GM19455 (cell line): ENCODE measurements around the gene FGG.
"Not testable (repeated sequence)": the region's sequence is repeated elsewhere in the genome, so short reads cannot be mapped to it uniquely, and the experiment has no call there.

ENCODE experiments used
- ATAC-seq: cut with Tn5 transposase; IDR thresholded peaks from one replicate; pipeline ENCODE4 v1.9.1; 2021; ENCODE audit not compliant: unreplicated experiment

Gene FGG

GRCh38 chr4:154614306-154614705 is 1.9 kb upstream of the FGG start:
- no peak for ATAC-seq

DNA sequence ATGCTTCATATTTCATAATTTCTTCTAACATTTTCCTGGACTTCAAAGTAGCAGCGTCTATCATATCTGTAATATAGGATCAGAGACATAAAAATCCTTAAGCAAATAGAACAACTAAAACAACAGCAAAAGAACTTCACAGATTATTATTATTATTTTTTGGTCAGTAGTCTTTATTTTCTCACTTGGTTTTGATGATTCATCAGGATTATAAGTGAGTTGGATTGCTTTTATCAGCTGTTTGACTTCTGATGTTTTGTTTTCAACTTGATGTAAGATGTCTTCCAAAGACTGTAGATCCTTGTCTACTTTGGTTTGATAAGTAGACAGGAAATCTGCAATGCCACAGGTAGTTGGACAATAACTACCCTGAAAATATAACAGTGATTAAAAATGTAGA is 623 bp downstream of the FGG start:
- ATAC-seq, result no peak

DNA sequence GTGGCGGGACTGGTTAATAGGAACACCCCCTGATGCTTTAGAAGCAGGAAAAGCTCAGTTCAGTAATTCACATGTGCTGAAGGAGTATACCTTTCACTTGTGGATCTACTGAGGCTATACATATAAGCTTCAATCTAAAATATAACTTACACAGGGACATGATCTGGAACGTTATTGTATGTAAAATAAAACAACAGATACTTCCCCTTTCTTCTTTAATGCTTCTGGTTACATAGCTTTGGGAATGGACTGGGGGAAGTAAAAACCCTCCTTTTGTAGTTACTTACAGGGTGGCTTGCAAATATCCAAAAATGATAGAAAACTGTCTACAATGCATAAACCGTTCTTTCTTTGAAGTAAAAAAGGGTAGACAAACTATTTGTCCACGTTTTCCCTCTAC is 1.9 kb downstream of the FGG start:
- no peak for ATAC-seq

GRCh38 chr4:154609532-154609931 is 2.9 kb downstream of the FGG start:
- no peak for ATAC-seq

DNA sequence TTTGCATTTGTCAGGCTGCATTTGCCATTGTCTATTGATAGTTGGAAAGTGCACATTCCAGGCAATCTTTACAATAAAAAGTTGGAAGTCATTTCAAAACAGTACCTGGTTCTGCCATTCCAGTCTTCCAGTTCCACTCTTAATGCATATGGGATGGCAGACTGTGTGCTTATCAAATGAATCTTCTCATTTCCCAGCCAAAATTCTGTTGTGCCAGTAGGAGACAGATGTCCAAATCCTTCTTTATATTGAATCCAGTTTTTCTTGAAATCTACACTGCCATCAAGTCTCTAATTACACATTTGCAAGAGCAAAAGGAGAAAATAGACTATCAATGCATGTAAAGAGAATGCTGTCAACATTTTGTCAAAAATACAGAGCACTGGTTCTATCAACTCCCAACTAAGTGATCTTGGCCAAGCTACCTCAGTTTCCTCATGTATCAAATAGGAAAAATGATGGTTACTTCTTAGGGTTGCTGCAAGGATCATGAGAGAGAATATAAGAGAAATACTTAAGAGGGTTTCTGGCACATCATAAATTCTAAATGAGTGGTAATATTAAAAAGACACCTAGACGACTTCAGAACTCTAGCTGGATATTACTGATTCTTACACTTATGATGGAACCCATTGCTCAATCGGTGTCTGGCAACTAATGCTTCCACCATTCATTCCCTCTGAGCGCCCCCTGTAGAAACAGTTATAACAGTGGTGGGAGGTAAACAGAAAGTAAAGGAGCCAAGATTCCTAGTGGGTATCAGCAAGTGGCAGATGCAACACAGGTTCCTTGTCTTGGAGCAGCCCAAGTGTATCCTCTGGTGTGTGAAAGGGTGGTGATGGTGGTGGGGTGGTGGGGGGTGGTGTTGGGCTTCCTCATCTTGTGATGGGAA is 3.8 kb downstream of the FGG start:
- ATAC-seq, result no peak

GRCh38 chr4:154606728-154607723 is 5.4 kb downstream of the FGG start:
- no peak for ATAC-seq

- no peak for ATAC-seq
Measured at GRCh38 chr4:154604696-154605200, 7.7 kb downstream of the FGG start.

GRCh38 chr4:154603033-154603943 is 9.2 kb downstream of the FGG start:
- ATAC-seq, result no peak

- ATAC-seq, result no peak
Measured at GRCh38 chr4:154602404-154603020, 9.9 kb downstream of the FGG start.

DNA sequence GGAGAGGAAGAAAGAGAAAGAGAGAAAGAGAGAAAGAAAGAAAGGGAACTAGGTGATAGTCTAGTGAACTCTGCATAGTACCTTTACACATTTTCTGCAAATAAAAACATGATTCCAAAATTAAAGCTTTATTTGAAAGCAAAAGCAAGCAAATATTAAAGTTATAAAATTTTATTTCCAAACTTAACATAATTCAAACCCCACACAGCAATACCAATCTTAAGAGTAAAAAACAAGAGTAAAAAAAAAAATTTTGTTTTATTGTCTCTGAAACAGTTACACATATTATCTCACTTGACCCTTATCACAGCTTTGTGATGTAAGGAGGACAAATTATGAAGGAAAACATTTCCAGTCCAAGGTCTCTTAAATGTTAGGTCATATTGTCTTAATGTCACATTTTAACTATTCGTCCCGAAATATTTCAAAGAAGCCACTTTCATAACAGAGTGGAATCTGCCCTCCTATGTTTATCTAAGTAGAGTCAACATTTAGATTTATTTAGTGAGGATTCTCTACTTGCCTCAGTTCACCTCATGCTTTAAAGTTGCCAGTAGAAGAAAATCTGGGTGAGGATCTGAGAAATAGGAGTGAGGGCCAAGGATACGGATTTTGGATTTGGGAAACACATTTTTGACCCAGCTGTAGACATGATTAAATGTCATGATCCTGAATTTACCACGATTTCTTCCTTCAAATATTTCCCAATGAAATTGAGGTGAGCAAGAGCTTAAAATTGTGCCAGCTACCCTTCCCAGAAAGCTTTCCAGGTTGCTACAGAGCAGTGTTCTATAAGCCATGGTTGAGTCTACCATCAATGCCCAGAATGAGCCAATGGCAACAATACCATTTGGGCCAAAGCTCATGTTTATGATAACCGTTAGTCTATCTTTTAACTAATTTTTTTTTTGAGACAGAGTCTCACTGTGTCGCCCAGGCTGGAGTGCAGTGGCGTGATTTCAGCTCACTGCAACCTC is 14.4 kb downstream of the FGG start:
- no peak for ATAC-seq

- ATAC-seq, result not testable (repeated sequence)
Measured at GRCh38 chr4:154597281-154597680, 15.2 kb downstream of the FGG start.

DNA sequence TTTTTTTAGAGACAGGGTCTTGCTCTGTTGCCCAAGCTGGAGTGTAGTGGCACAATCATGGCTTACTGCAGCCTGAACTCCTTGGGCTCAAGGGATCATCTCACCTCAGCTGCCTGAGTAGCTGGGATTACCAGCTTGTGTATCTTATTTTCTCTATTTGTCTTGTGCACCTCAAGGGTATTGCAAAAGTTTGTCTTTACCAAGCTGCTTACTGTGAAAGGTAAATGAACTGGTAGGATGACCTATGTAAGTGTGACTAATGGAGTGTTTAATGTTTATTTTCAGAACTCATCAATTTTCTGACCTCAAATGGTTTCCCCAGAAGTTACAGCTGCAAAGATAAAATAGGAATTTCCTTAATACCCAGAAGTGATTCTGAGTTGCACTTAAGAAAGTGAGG is 16.6 kb downstream of the FGG start:
- no peak for ATAC-seq

GRCh38 chr4:154594343-154594742 is 18.1 kb downstream of the FGG start:
- ATAC-seq, result not testable (repeated sequence)

DNA sequence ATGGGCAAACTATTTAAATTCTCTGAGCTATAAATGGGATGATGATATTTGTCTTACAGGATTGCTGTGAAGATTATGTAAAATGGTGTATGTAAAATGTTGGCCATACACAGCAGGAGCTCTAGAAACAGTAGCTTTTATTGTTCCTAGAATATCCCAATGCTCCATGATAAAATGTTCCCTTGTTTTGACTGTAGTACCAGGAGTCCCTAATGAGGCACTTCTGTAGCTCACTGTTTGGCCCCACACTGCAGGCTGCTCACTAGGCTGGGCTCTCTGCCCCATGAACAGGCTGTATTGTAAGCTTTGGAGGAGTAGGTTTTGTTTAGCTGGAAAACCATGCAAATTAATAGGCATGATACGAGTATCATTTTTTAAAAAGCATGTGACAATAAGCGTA is 18.6 kb downstream of the FGG start:
- ATAC-seq, result no peak

DNA sequence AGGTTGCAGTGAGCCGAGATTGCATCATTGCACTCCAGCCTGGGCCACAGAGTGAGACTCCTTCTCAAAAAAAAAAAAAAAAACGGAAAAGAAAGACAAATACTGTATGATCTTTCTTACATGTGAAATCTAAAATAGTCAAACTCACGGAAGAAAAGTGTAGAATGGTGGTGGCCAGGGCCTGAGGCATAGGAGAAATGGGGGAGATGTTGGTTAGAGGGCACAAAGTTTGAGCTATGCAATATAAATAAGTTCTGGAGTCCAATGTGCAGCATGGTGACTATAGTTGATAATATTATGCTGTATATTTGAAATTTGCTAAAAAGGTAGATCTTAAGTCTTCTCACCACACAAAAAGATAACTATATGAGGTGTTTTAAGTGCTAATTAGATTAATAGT is 20.6 kb downstream of the FGG start:
- ATAC-seq, result no peak

DNA sequence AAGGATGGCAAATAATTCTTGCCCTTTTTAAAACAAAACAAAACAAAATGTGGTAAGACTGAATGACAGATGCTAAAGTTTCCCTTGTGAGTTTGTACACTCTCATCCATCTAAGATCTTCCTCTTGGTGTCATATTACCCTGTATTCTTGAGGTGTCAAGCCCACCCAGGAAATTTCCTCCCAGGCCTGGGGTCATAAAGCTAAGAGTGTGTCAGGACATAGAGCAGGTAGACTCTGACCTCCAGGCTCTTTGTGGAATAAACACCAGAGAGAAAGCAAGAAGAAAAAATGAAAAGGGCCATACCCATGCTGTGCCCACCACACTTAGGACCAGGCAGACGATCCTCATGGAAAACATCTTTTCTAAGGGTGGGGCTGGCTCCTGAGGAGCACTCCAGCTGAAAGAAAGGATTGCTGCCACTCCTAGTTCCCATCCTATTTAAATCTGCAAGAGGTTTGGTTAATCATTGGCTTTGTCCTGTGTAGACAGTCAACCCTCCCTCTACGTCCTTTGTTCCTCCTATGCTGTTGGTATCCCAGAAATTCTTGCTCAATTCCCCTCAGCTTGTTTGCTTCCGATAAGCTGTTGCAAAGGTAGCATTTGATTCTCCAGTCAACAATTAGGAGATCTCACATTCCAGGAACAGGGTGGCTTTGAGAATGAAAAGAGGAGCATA is 22.0 kb downstream of the FGG start, which contains the start of gene FGA:
TSS of gene FGA (minus strand) at position 414 of the 678 bp plus-strand sequence. CDS start at position 359, 55 bp downstream.
- ATAC-seq, result no peak

- ATAC-seq, result no peak
Measured at GRCh38 chr4:154589296-154590197, 22.9 kb downstream of the FGG start.
